Measurements from ENCODE around the gene DPH2. TPM values are rescaled to one million over a fixed set of nuclear protein-coding genes. Genes with fewer than 3 reads are reported as not detected.

The DPH2 gene
- total RNA-seq, 1 donor from 2014 or later = 51.6 TPM

GRCh38 chr1:43947874-43948437 lies 21.9 kb upstream of the DPH2 start:
- H3K4me1 Mint-ChIP-seq = peaks cover 46% of the 10 kb centered on the region
- no peaks in the 10 kb centered on the region for H3K9me3 Mint-ChIP-seq
- peaks cover 22% of the 10 kb centered on the region for H3K36me3 Mint-ChIP-seq (ENCODE audit: low read depth)
- ATAC-seq (ENCODE audit: low read depth) (no peak), DNase-seq (no peak)
- CTCF ChIA-PET = interaction anchor here (1.6 kb wide), 1 partner anchor 13 kb away, joined by 6 read pairs; no protein-coding TSS in a partner anchor
- TF ChIP-seq CTCF (IDR thresholded peaks at IDR 0.05) = no peak
- intact Hi-C loops (cut with micrococcal nuclease) = no loop called here
- peak overlapping the region; percentile 91 for H3K4me3 Mint-ChIP-seq
- POLR2A ChIA-PET = interaction anchor here (1.5 kb wide), 1 partner anchor 27 kb away, joined by 4 read pairs; the partner anchor contains the start of gene ATP6V0B
- no peaks in the 10 kb centered on the region for H3K27me3 Mint-ChIP-seq
- H3K27ac Mint-ChIP-seq = peak overlapping the region; percentile 30

DNA sequence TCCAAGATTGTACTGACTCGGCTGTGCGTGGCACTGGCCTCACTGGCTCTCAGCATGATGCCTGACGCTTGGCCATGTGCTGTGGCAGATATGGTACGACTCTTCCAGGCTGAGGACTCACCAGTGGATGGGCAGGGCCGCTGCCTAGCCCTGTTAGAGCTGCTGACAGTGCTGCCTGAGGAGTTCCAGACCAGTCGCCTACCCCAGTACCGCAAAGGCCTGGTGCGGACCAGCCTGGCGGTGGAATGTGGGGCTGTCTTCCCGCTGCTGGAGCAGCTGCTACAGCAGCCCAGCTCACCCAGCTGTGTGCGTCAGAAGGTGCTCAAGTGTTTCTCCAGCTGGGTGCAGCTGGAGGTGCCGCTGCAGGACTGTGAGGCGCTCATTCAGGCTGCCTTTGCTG lies 20.1 kb upstream of the DPH2 start:
- Mint-ChIP-seq H3K27ac (no peak overlapping the region), H3K27me3 (no peaks in the 10 kb centered on the region), H3K4me1 (peaks cover 41% of the 10 kb centered on the region), H3K36me3 (ENCODE audit: low read depth) (peaks cover 22% of the 10 kb centered on the region), H3K9me3 (no peaks in the 10 kb centered on the region), H3K4me3 (no peak overlapping the region)
- ATAC-seq (ENCODE audit: low read depth) (no peak), DNase-seq (no peak)
- intact Hi-C loops (cut with micrococcal nuclease) = no loop called here
- ChIA-PET POLR2A (interaction anchor here (1.5 kb wide), 1 partner anchor 25 kb away, joined by 4 read pairs; the partner anchor contains the start of gene ATP6V0B), CTCF (no interaction called here)
- no peak for TF ChIP-seq CTCF (IDR thresholded peaks at IDR 0.05)

- H3K36me3 Mint-ChIP-seq (ENCODE audit: low read depth) = peaks cover 16% of the 10 kb centered on the region
- ATAC-seq (ENCODE audit: low read depth) (no peak), DNase-seq (no peak)
- TF ChIP-seq CTCF (IDR thresholded peaks at IDR 0.05) = no peak
- ChIA-PET POLR2A (no interaction called here), CTCF (no interaction called here)
- no peaks in the 10 kb centered on the region for H3K9me3 Mint-ChIP-seq
- peaks cover 25% of the 10 kb centered on the region for H3K4me1 Mint-ChIP-seq
- intact Hi-C loops (cut with micrococcal nuclease) = no loop called here
- no peaks in the 10 kb centered on the region for H3K27me3 Mint-ChIP-seq
- H3K27ac Mint-ChIP-seq = no peak overlapping the region
- H3K4me3 Mint-ChIP-seq = peak overlapping the region; percentile 1
Observed at GRCh38 chr1:43951021-43951985, 18.5 kb upstream of the DPH2 start.

DNA sequence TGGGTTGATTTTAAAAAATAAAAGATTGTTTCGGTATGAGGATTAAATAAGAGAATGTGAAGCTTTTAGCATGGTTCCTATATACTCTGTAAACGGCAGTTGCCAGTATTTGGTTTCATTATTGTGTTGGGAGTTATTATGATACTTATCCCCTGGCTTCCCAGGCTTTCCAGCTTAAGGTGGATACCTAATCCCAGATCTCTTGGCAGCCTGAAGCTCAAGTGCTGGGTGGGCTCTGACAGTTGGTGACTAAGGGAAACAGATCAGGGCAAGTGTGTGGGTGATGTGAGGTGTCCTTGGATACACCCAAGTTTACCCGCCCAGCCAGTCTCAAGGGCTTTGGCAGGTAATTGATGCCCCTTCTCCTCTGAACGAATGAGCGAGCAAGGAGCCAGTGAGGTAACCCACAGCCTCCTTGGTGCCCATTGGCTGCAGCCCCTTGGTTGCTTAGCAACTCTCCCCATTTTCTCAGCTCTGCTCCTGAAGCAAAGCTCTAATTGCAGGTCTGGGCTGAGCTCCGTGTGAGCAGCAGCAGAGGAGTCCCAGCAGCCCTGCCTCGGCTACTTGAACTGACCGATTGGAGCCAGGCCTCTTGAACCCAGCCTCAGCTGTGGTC lies 17.0 kb upstream of the DPH2 start:
- intact Hi-C loops (cut with micrococcal nuclease) = no loop called here
- H3K4me1 Mint-ChIP-seq = peaks cover 17% of the 10 kb centered on the region
- DNase-seq (no peak), ATAC-seq (ENCODE audit: low read depth) (no peak)
- no peak overlapping the region for H3K4me3 Mint-ChIP-seq
- POLR2A ChIA-PET = no interaction called here
- no peaks in the 10 kb centered on the region for H3K27me3 Mint-ChIP-seq
- H3K27ac Mint-ChIP-seq = no peak overlapping the region
- no peaks in the 10 kb centered on the region for H3K9me3 Mint-ChIP-seq
- peaks cover 21% of the 10 kb centered on the region for H3K36me3 Mint-ChIP-seq (ENCODE audit: low read depth)
- CTCF ChIA-PET = interaction anchor here (1.2 kb wide), 1 partner anchor 84 kb away, joined by 3 read pairs; no protein-coding TSS in a partner anchor
- no peak for TF ChIP-seq CTCF (IDR thresholded peaks at IDR 0.05)

Measured in activated B cell treated with CpG ODN at 0.5 μM for 24 hours (primary cell).